ENCODE results near the gene GARIN5B.

DNA sequence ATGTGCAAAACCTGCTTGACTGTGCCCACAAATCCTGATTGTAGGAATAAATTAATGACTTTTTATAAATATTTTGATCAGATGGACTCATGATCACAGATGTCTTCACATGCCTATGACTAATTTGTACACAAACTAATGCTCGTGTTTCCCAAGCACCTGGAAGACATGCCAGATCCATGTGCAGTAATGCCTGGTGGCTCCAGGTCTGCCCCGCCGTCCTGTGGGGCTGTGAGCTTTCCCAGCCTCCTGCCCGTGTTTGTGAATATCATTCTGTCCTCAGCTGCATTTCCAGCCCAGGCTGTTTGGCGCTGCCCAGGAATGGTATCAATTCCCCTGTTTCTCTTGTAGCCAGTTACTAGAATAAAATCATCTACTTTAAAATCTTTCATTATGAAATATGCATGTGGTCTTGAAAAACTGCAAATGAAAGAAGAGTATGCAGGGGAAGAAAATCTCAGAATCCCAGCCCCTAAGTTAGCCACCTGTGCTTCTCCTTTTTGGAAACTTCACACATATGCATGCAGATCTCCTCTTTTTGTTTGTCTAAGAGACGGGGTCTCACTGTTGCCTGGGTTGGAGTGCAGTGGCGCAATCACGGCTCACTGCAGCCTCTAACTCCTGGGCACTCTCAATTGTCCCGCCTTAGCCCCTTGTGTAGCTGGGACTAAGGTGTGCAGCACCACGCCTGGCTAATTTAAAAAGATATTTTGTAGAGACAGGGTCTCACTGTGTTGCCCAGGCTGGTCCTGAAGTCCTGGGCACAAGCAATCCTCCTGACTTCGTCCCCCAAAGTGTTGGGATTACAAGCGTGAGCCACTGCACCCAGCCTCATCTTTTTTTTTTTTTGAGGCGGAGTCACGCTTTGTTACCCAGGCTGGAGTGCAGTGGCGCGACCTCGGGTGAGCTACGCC, 28.9 kb upstream of the GARIN5B start:
- TF ChIP-seq, protein P1, sequence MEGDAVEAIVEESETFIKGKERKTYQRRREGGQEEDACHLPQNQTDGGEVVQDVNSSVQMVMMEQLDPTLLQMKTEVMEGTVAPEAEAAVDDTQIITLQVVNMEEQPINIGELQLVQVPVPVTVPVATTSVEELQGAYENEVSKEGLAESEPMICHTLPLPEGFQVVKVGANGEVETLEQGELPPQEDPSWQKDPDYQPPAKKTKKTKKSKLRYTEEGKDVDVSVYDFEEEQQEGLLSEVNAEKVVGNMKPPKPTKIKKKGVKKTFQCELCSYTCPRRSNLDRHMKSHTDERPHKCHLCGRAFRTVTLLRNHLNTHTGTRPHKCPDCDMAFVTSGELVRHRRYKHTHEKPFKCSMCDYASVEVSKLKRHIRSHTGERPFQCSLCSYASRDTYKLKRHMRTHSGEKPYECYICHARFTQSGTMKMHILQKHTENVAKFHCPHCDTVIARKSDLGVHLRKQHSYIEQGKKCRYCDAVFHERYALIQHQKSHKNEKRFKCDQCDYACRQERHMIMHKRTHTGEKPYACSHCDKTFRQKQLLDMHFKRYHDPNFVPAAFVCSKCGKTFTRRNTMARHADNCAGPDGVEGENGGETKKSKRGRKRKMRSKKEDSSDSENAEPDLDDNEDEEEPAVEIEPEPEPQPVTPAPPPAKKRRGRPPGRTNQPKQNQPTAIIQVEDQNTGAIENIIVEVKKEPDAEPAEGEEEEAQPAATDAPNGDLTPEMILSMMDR (IDR thresholded peaks at IDR 0.05; ENCODE audit: low read length), result no peak
- no peak for TF ChIP-seq EZH2 (IDR thresholded peaks at IDR 0.05; ENCODE audit: borderline replicate concordance, low read length)
